ENCODE data around the gene PIK3C3.
"Not testable (repeated sequence)": the region's sequence is repeated elsewhere in the genome, so short reads cannot be mapped to it uniquely, and the experiment has no call there.

PIK3C3 gene

GRCh38 chr18:42024131-42024530 lies 69.1 kb downstream of the PIK3C3 start:
- DNase-seq (ENCODE audit: low read depth), result no peak

GRCh38 chr18:42025491-42025890 lies 70.5 kb downstream of the PIK3C3 start:
- DNase-seq (ENCODE audit: low read depth), result no peak

GRCh38 chr18:42025974-42026625 lies 71.1 kb downstream of the PIK3C3 start:
- DNase-seq (ENCODE audit: low read depth), result no peak

GRCh38 chr18:42028247-42028832 lies 73.3 kb downstream of the PIK3C3 start:
- peak; percentile 56 for DNase-seq (ENCODE audit: low read depth)

GRCh38 chr18:42029092-42029491 lies 74.1 kb downstream of the PIK3C3 start:
- no peak for DNase-seq (ENCODE audit: low read depth)

DNA sequence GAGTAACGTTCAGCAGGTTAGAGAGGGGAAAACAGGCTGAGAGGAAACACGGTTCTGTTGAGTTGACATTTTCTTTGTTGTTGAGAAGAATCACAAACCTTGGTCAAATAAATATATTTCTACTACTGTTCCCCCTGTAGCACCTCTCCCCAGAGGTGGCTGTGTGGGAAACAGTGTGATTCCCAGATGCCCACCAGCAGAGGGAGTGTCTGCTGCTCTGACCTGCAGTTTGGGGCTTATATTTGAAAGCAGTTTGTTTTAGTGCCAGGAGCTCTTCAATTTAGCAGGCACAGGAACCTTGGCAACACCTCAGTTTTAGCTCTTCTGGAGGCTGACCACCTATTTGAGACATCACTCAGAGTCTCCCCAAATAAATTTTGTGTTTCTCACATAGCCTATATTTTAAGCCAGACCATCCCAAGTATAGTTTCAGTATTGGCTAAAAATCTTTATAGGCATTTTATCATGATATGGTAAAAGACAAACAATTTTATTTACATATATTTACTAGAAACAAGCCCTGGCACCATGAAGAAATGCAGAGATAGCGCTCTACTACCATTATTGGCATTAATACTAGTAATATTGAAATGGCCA lies 75.7 kb downstream of the PIK3C3 start:
- DNase-seq (ENCODE audit: low read depth), result peak; percentile 27

DNA sequence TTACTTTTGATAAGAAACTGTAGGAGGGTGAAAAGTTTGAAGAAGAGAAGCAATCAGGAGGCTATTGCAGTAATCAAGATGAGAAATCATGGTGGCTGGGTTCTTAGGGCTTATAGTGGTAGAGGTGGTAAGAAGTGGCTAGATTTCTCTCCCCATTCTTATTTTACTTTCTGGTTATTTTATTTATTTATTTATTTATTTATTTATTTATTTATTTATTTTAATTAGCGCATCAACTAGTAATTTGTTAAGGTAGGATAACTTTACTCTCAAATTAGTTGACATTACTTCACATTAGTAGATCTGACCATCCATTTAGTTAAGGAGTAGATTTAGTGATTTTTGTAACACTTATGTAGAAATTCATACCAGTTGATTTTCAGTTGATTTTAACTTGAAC lies 77.4 kb downstream of the PIK3C3 start:
- no peak for DNase-seq (ENCODE audit: low read depth)

DNA sequence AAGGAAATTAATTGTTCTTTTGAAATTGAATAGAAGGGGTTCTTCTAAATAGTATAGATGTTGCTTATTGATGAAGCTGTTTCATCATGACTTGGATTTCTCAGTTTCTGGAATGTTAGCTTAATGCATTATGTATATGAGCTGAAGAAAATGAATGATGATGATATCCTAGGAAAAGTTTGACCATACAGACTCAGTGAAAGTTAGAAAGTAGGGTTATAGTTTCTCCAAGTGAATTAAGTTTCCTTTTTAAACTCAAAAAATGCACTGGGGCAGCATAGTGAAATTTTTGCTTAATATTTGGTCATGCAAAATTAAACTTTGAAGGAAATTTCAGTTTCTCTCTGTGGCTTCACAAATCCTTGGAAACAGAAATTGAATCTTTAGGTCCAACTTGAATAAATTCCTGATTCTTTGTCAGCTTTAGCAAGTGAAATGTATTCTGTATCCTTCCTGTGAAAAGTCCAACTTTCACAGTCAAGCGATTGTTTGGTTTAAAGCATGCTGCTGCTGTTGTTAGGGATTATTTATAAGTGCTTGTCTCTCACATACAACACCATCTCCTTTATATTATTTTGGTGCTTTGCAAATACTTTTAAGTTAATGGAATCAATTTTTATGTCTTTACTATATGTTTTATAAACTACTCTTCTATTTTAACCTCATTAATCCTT lies 78.2 kb downstream of the PIK3C3 start:
- no peak for DNase-seq (ENCODE audit: low read depth)

DNA sequence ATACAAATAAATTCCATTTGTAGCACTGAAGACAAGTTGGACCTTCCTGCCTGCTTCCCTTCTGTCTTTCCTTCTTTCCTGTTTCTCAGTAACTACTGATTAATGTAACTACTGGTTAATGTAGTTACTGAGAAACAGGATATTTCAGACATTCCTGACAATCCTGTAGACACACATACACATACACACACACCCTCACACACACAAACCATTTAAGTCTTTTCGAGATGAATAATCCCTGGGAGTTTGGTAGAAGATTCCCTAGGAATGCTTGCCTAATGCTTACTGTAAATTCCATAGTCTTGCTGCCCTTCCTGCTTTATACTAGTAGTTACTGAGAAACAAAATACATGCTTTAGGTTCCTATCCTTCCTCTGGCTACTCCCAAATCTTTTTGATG lies 83.9 kb downstream of the PIK3C3 start:
- DNase-seq (ENCODE audit: low read depth), result peak; percentile 97

DNA sequence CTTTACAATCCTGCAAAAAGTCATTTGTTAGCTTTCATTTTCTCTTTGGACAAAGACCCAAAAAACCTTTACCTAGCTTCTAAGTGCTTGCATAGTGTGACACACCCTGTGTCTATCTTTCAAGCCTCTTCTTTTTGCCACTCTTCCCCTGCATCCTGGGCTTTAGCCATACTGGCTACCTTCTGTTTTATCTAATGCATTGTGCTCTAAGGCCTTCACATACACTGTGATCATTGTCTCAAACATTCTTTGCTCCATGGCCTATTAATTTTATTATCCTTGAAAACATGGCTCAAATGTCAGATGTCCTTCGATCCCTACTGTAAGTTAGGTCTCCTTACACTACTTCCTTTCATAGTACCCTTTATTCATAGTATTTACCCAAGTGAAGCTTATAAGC lies 84.4 kb downstream of the PIK3C3 start:
- DNase-seq (ENCODE audit: low read depth), result no peak

DNA sequence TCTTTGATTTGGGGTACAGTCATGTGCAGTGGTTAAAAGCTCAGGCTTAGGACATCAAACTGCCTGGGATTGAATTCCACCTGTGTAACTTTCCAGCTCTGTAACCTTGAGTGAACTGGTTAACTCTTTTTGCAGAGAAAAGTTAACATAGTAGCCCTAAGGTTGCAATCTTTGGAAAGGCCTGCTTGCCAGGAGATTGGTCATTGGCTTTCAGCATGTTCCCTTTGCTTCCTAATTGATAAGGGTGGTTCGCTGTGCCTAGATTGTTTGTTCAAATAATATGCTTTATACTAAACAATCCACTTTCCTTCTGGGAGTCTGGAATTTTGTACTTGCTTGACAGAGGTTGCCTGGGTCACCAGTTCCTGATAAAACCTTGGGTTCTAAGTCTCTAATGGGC lies 86.8 kb downstream of the PIK3C3 start:
- DNase-seq (ENCODE audit: low read depth), result no peak

DNA sequence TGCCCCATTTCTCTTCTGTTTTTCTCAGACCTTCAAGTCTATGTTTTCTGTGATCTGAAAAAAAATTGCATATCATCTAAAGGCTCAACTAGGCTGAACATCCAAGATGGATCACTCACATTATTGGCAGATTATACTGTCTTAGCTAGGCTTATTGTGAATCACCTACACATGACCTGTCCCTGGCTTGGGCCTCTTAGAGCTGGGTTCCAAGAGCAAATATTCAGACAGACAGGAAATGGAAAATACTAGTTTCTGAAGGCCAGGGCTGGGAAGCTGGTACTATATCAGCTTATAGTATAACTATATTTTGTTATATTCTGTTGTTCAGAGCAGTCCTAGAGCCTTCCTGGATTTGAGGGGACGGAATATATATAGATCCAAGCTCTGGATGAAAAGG lies 90.3 kb downstream of the PIK3C3 start:
- DNase-seq (ENCODE audit: low read depth), result peak; percentile 10

- DNase-seq (ENCODE audit: low read depth), result peak; percentile 76
Measured at GRCh38 chr18:42047721-42048120, 92.7 kb downstream of the PIK3C3 start.

GRCh38 chr18:42048158-42048557 lies 93.1 kb downstream of the PIK3C3 start:
- peak; percentile 93 for DNase-seq (ENCODE audit: low read depth)

DNA sequence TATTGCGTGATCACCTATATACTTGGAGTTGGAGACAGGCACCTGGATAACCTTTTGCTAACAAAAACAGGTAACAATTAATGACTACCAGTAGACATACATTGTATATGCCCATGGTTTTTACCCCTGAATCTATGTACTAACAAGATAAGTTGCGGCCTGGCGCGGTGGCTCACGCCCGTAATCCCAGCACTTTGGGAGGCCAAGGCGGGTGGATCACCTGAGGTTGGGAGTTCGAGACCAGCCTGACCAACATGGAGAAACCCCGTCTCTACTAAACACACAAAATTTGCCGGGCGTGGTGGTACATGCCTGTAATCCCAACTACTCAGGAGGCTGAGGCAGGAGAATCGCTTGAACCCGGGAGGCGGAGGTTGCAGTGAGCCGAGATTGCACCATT lies 94.5 kb downstream of the PIK3C3 start:
- not testable (repeated sequence) for DNase-seq (ENCODE audit: low read depth)

- no peak for DNase-seq (ENCODE audit: low read depth)
Measured at GRCh38 chr18:42051411-42051810, 96.4 kb downstream of the PIK3C3 start.

- peak; percentile 23 for DNase-seq (ENCODE audit: low read depth)
Measured at GRCh38 chr18:42052122-42052708, 97.2 kb downstream of the PIK3C3 start.

GRCh38 chr18:42053188-42053781 lies 98.3 kb downstream of the PIK3C3 start:
- DNase-seq (ENCODE audit: low read depth), result peak; percentile 61

DNA sequence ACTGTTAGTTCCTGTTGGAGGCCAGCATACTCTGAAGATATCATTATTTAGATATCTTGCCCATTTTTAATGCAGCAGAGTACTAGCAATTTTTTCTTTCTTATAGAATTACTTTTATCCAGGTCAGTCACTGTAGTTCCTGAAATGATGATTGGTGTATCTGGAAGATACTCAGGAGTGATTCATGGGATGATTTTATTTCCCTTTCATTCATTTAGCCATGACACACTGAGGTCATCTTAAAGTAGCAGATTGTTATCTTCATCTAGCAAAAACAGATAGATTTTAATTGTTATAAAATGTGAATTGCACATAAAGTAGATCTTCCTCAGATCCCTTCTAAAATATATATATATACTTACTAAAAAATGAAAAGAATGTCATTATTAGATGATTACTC lies 109.1 kb downstream of the PIK3C3 start:
- no peak for DNase-seq (ENCODE audit: low read depth)

- no peak for DNase-seq (ENCODE audit: low read depth)
Measured at GRCh38 chr18:42067518-42067917, 112.5 kb downstream of the PIK3C3 start.

GRCh38 chr18:42068030-42068429 lies 113.0 kb downstream of the PIK3C3 start:
- DNase-seq (ENCODE audit: low read depth), result peak; percentile 47

DNA sequence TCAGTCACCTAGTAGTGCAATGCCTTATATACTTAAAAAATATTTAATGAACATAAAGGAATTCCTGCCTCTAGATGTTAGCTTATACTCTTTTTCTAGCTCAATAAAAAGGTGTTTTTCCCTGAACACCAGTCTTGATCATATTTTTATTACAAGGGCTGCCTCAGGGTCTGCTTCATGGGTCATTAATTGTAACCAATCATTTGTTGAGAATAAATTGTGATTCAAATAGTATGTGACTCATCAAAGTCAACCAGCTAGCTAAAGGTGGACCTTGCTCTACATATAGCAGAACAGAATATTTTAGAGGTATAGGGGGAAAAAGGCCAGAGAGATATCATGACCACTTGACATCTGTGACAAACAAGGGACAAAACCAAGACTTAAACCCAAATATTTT lies 114.0 kb downstream of the PIK3C3 start:
- DNase-seq (ENCODE audit: low read depth), result no peak

All from amniotic epithelial cell (primary cell).